ENCODE results near the gene CASZ1.

- TF ChIP-seq EZH2 (IDR thresholded peaks at IDR 0.05) (no peak), CTCF (IDR thresholded peaks at IDR 0.05) (no peak)
Observed at GRCh38 chr1:10632691-10633090, 163.8 kb downstream of the CASZ1 start.

Measured in neural progenitor cell (in vitro differentiated cells).